Measurements from ENCODE around the gene STIMATE. TPM values are rescaled to one million over a fixed set of nuclear protein-coding genes. Genes with fewer than 3 reads are reported as not detected.

The STIMATE gene
- polyA plus RNA-seq, 1 donor from 2014 or later, result 14.6 TPM

- Histone ChIP-seq H4K20me1 (ENCODE audit: insufficient read depth) (no peaks in the 10 kb centered on the region), H3K9ac (ENCODE audit: low read length) (no peak overlapping the region), H3K79me2 (replicated peaks; ENCODE audit: insufficient read depth, low read length) (no peaks in the 10 kb centered on the region), H2AFZ (ENCODE audit: low read depth, low read length) (no peak overlapping the region), H3K4me2 (ENCODE audit: low read length) (no peak overlapping the region), H3K27me3 (ENCODE audit: insufficient read depth, low read depth, low read length) (no peaks in the 10 kb centered on the region), H3K36me3 (ENCODE audit: insufficient read depth, low read length) (no peaks in the 10 kb centered on the region), H3K27ac (ENCODE audit: low read length) (no peak overlapping the region), H3K4me3 (ENCODE audit: low read length) (no peak overlapping the region), H3K9me2 (ENCODE audit: insufficient read depth, low read length) (no peaks in the 10 kb centered on the region), H3F3A (ENCODE audit: insufficient read depth, low read length, poor library complexity, severe bottlenecking) (no peaks in the 10 kb centered on the region), H3K9me3 (ENCODE audit: low read length) (no peaks in the 10 kb centered on the region)
- TF ChIP-seq EP300 (conservative IDR thresholded peaks at IDR 0.05; ENCODE audit: poor library complexity, severe bottlenecking) (no peak), EZH2 (IDR thresholded peaks at IDR 0.05; ENCODE audit: borderline replicate concordance, insufficient read depth, low read length, poor library complexity, severe bottlenecking) (no peak), TAF1 (IDR thresholded peaks at IDR 0.05; ENCODE audit: low read depth) (no peak), POLR2AphosphoS5 (IDR thresholded peaks at IDR 0.05) (no peak), SMC3 (conservative IDR thresholded peaks at IDR 0.05; ENCODE audit: poor library complexity) (no peak), CTCF (IDR thresholded peaks at IDR 0.05; ENCODE audit: poor library complexity, severe bottlenecking) (no peak), MXI1 (conservative IDR thresholded peaks at IDR 0.05; ENCODE audit: poor library complexity, severe bottlenecking) (no peak), RAD21 (conservative IDR thresholded peaks at IDR 0.05) (no peak), REST (IDR thresholded peaks at IDR 0.05; ENCODE audit: borderline replicate concordance) (no peak)
These were observed 73.3 kb downstream of the STIMATE start for GRCh38 chr3:52824037-52824436.

- H3K27ac ChIP-seq (ENCODE audit: low read length), result no peak overlapping the region
- no peaks in the 10 kb centered on the region for H3F3A ChIP-seq (ENCODE audit: insufficient read depth, low read length, poor library complexity, severe bottlenecking)
- H3K9me3 ChIP-seq (ENCODE audit: low read length), result no peaks in the 10 kb centered on the region
- no peak overlapping the region for H3K4me2 ChIP-seq (ENCODE audit: low read length)
- no peaks in the 10 kb centered on the region for H3K36me3 ChIP-seq (ENCODE audit: insufficient read depth, low read length)
- H3K27me3 ChIP-seq (ENCODE audit: insufficient read depth, low read depth, low read length), result no peaks in the 10 kb centered on the region
- H2AFZ ChIP-seq (ENCODE audit: low read depth, low read length), result no peak overlapping the region
- no peaks in the 10 kb centered on the region for H3K79me2 ChIP-seq (replicated peaks; ENCODE audit: insufficient read depth, low read length)
- no peak for TF ChIP-seq POLR2AphosphoS5 (IDR thresholded peaks at IDR 0.05)
- no peak for TF ChIP-seq CTCF (IDR thresholded peaks at IDR 0.05; ENCODE audit: poor library complexity, severe bottlenecking)
- no peak for TF ChIP-seq EZH2 (IDR thresholded peaks at IDR 0.05; ENCODE audit: borderline replicate concordance, insufficient read depth, low read length, poor library complexity, severe bottlenecking)
- no peak for TF ChIP-seq SMC3 (conservative IDR thresholded peaks at IDR 0.05; ENCODE audit: poor library complexity)
- no peak for TF ChIP-seq MXI1 (conservative IDR thresholded peaks at IDR 0.05; ENCODE audit: poor library complexity, severe bottlenecking)
- TF ChIP-seq REST (IDR thresholded peaks at IDR 0.05; ENCODE audit: borderline replicate concordance), result no peak
- no peak for TF ChIP-seq RAD21 (conservative IDR thresholded peaks at IDR 0.05)
- no peak for TF ChIP-seq TAF1 (IDR thresholded peaks at IDR 0.05; ENCODE audit: low read depth)
- no peak for TF ChIP-seq EP300 (conservative IDR thresholded peaks at IDR 0.05; ENCODE audit: poor library complexity, severe bottlenecking)
- no peaks in the 10 kb centered on the region for H3K9me2 ChIP-seq (ENCODE audit: insufficient read depth, low read length)
- no peak overlapping the region for H3K9ac ChIP-seq (ENCODE audit: low read length)
- H3K4me3 ChIP-seq (ENCODE audit: low read length), result no peak overlapping the region
- no peaks in the 10 kb centered on the region for H4K20me1 ChIP-seq (ENCODE audit: insufficient read depth)
These were observed 75.0 kb downstream of the STIMATE start for GRCh38 chr3:52822363-52822762.

All from neural cell (in vitro differentiated cells).